Astrocyte of the cerebellum (primary cell): ENCODE results near the gene SYAP1.
A peak's percentile ranks its signal among the peaks of the same experiment; 100 is the strongest.

Experiments used
- DNase-seq: peaks from one replicate; pipeline ENCODE4 v3.0.0-alpha.2; 2011; ENCODE audit warnings: low read depth
- H3K4me3 ChIP-seq: 2 replicates; pipeline ENCODE4 v1.5.1; 2011; ENCODE audit warnings: mild to moderate bottlenecking, low read depth, low read length, moderate library complexity
- CTCF ChIP-seq: IDR thresholded peaks from 2 replicates; pipeline ENCODE4 v1.5.1; 2012; ENCODE audit warnings: low read length, low read depth, moderate library complexity, mild to moderate bottlenecking; ENCODE audit errors: missing control alignments
- in situ Hi-C: cut with HindIII; loops from 2 replicates; pipeline ENCODE4 v1.10.0; 2017; ENCODE audit warnings: low sequenced_read_pairs

SYAP1 gene, protein sequence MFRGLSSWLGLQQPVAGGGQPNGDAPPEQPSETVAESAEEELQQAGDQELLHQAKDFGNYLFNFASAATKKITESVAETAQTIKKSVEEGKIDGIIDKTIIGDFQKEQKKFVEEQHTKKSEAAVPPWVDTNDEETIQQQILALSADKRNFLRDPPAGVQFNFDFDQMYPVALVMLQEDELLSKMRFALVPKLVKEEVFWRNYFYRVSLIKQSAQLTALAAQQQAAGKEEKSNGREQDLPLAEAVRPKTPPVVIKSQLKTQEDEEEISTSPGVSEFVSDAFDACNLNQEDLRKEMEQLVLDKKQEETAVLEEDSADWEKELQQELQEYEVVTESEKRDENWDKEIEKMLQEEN

GRCh38 chrX:16719334-16720084 lies at the start of gene SYAP1:
TSS of gene SYAP1 (plus strand) at chrX:16719612. CDS start at chrX:16719725, 113 bp downstream.
- TF ChIP-seq CTCF, result no peak

DNA sequence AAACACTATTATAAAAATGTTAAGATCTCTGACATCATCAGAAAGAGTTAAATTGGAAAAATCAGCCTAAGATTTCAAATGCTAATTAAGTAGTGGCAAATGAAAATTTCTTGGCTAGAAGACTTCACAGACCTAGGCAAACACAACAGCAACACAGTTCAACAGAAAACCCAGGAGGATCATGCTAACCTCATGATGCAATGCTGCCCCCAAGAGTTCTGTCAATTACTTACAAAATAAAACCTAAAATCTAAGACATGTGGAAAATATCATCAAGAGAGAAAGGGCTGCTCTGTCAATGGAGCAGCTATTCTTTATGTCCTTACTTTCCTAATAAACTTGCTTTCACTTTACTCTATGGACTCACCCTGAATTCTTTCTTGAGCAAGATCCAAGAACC lies 48.4 kb upstream of the SYAP1 start:
- peak; percentile 39 for TF ChIP-seq CTCF
- peak; percentile 52 for DNase-seq
- H3K4me3 ChIP-seq, result no peak overlapping the region
- in situ Hi-C loops, result no loop called here

More at GRCh38 chrX:16719334-16720084, at the start of gene SYAP1:
- in situ Hi-C loops, result no loop called here
- DNase-seq, result peak; percentile 97
- H3K4me3 ChIP-seq, result peak within 1 kb of the TSS; percentile 74

DNA sequence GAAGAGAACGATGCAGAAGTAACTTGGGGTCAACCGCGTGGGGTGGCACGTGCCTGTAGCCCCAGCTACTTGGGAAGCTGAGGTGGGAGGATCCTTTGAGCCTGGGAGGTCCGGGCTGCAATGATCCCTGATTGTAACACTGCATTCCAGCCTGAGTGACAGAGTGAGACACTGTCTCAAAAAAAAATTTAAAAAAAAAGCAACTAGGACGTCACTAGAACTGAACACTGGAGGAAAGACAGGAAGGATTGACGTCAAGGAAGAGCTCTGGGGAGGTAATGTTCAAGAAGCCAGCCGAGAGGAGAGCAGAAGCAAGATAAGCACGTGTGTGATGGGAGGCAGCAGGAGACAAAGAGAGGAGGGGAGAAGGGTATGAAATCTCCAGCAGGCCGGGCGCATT lies 40.7 kb upstream of the SYAP1 start:
- TF ChIP-seq CTCF, result no peak
- in situ Hi-C loops, result no loop called here

DNA sequence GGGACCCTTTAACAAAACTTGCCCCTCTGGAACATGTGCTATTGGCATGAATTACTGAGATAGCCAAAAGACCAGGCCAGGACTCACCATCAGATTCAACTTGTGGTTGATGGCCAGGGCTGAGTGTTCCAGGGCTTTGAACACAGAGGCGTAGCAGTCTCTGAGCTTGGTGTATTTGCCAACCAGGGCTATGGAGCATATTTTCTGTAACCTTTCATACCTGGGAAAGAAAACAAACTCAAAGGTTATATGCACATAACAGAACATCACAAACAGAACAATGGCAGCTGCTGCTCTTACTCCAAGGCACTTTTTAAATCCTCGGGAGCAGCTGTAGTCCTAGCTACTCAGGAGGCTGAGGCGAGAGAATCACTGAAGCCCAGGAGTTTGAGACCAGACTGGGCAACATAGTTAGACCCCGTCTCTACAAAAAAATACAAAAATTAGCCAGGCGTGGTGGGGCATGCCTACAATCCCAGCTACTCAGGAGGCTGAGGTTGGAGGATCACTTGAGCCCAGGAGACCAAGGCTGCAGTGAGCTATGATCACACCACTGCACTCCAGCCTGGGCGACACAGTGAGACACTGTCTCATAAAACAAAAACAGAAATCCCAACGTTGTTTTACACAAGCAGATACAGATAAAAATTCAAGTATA lies 36.3 kb upstream of the SYAP1 start:
- H3K4me3 ChIP-seq, result no peak overlapping the region
- in situ Hi-C loops, result no loop called here
- no peak for TF ChIP-seq CTCF
- no peak for DNase-seq

More for the DNA sequence above, 40.7 kb upstream of the SYAP1 start:
- no peak overlapping the region for H3K4me3 ChIP-seq
- no peak for DNase-seq

- no peak for DNase-seq
- TF ChIP-seq CTCF, result no peak
- in situ Hi-C loops, result no loop called here
- no peak overlapping the region for H3K4me3 ChIP-seq
Observed at GRCh38 chrX:16687514-16687913, 31.9 kb upstream of the SYAP1 start.

- peak; percentile 91 for TF ChIP-seq CTCF
- peak; percentile 48 for DNase-seq
- in situ Hi-C loops, result no loop called here
- H3K4me3 ChIP-seq, result no peak overlapping the region
Observed at GRCh38 chrX:16695079-16695676, 24.2 kb upstream of the SYAP1 start.
